Measurements from ENCODE around the gene C1QTNF1.
A peak's percentile ranks its signal among the peaks of the same experiment; 100 is the strongest.
"Not testable (repeated sequence)": the region's sequence is repeated elsewhere in the genome, so short reads cannot be mapped to it uniquely, and the experiment has no call there.

The C1QTNF1 gene

DNA sequence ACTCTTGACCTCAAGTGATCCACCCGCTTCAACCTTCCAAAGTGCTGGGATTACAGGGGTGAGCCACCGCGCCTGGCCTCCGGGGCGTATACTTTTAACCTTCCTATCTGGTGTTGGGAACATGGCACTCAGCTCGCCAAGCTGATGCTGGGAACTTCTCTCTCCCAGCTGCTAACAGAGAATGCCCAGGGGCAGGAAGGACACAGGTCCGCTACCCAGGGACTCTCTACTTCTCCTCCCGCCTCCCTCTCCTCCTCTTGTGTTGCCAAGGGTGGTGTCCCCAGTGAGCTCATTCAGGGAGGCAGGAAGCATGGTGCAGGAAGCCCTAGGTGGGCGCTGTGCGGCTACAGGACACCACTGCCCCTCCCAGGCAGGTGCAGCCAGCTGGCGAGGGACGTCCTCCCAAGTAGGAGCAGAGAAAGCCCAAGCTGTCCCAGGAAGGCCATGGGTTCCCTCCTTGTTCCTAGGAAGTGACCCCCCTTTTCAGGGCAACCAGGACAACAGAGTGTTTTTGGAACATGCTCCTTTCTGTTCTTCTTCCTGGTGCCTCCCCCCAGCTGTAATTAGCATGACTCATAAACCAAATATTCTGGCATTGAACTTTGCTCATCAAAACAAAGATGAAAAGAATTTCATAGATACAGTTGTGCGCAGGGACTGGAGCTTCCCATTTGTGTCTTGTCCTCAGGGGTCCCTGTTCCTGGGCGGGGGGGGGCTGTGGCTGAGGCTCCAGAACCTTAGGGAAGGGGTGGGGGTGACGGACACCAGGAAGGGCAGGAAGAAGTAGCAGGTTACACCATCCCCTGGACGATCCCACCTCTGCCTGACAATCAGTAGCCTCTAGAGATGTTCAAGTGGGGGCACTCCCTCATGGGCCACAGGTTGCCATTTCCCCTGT lies 2.7 kb downstream of the C1QTNF1 start:
- DNase-seq = no peak

- DNase-seq = no peak
Observed at GRCh38 chr17:79027274-79027924, 3.4 kb downstream of the C1QTNF1 start.

GRCh38 chr17:79027925-79028491 lies 4.0 kb downstream of the C1QTNF1 start:
- no peak for DNase-seq

GRCh38 chr17:79028496-79029326 lies 4.7 kb downstream of the C1QTNF1 start:
- DNase-seq = no peak

DNA sequence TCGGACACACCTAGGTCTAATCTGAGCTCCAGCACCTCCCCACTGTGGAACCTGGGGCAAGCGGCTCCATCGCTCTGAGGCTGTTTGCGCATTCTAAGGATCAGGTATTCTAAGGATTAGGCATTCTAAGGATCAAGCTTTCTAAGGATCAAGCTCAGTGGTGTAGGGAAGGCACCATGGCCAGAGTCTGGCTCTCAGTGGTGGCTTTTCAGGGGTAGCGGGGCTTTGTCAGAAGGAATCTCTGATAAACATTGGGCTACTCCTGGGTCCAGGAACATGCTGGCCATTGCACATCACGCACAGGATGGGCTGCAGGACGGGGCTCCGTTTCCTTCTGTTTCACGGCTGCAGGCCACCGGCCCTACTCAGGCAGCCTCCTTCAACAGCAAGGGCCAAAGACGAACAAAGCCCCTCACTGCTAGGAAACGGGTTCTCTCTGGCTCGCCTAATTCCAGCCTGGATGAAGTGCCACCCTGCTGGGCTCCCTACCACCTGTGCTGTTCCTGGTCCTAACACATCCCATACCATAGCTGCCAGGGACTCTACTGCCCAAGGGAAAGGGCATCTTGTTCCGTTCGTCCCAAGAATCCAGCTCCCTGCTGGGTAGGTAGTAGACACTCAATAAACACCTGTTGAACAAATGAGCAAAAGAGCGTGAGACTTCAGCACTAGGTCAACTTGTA lies 5.5 kb downstream of the C1QTNF1 start:
- DNase-seq = no peak

DNA sequence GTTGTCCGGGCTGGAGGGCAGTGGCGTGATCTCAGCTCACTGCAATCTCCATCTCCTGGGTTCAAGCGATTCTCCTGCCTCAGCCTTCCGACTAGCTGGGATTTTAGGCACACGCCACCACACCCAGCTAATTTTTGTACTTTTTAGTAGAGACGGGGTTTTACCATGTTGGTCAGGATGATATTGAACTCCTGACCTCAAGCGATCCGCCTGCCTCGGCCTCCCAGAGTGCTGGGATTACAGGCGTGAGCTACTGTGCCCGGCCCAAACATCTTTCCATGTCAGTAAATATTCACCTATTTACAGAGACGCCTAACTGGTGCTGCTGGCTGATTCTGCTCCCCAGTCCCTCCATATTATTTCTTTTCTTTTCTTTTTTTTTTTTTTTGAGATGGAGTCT lies 6.7 kb downstream of the C1QTNF1 start:
- not testable (repeated sequence) for DNase-seq

DNA sequence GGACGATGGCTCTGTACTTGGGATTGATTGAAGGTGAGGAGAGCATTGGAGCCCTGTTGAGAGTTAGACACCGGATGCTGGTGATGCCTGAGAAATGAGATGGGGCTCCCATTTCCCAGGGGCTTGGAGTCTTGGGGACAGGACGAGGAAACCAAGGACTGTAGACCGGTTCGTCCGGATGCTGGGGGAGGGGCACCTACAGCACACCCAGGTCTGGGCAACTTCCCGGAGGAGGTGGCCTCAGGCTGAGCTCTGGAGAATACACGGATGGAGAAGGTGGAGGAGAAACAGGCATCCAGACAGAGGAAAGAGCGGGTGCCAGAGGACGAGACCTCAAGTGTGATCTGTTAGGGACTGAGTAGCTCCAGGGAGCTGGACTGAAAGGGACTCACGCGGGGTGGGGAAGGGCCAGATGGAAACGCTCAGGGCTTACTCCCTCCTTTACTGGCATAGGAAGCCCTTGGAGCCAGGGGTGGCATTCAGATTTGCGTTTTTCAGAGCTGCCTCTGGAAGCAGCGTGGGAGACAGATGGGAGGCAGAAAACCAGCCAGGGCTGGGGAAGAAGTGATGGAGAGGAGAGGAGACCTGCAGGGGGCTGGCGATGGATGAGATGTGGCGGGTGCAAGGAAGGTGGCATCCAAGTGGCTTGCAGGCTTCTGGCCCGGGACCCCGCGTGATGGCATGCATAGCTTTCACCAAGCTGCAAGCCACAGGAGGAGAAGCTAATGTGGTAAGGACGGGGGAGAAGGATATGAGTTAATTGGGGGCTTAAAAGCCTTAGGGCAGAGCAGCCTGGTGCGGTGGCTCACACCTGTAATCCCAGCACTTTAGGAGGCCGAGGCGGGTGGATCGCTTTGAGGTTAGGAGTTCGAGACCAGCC lies 8.3 kb downstream of the C1QTNF1 start:
- no peak for DNase-seq

DNA sequence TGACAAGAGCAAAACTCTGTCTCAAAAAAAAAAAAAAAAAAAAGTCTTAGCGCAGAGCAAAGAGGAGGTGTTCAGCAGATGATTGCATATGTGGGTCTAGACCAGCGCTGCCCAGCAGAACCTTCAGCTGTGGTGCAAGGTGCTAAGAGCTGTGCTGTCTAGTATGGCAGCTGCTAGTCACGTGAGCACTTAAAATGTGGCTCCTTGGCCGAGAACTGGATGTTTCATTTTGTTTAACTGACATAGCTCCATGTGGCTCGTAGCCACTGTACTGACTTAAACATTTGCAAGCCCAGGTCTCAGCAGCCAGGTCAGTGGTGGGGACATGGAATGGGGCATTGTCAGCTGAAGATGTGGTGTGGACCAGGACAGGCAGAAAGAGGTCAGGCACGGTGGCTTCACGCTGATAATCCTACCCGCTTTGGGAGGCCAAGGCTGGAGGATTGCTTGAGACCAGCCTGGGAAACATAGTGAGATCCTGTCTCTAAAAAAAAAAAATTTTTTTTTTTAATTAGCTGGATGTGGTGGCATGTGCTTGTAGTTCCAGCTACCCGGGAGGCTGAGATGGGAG lies 9.2 kb downstream of the C1QTNF1 start:
- no peak for DNase-seq

GRCh38 chr17:79033741-79034501 lies 10.0 kb downstream of the C1QTNF1 start:
- peak; percentile 87 for DNase-seq

DNA sequence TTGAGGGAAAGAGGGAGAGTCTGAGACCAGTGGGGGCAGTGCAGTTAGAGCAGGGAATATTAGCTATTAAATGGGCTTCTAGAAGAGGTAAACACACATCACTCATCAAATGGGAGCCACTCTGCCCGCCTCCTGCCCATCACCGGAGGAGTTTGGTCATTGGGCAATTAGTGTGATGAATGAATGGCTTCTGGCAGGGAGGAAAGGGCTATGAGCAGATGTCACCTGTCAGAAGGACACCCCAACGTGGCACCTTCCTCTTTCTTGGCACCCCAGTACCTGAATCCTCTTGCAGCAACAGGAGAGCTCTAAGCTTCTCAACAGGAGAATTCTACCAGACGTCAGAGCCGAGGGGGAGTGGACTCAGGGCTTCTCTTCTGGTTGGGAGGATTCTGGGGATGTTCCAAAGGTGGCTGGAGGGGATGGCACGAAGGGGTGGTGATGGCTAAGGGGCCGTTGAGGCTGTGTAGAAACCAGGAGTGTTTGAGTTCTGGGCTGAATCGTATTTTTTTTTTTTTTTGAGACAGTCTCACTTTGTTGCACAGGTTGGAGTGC lies 11.0 kb downstream of the C1QTNF1 start:
- DNase-seq = no peak

- DNase-seq = no peak
Observed at GRCh38 chr17:79035686-79036085, 11.7 kb downstream of the C1QTNF1 start.

DNA sequence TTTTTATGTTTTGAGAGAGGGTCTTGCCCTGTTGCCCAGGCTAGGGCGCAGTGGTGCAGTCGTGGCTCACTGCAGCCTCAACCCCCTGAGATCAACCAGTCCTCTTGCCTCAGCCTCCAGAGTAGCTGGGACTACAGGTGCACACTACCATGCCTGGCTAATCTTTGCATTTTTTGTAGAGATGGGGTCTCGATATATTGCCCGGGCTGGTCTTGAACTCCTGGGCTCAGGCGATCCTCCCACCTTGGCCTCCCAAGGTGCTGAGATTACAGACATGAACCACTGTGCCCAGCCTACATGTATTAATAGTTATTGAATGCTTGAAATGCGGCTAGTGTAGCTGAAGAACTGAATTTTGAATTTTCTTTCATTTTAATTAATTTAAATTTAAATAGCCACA lies 12.2 kb downstream of the C1QTNF1 start:
- no peak for DNase-seq

DNA sequence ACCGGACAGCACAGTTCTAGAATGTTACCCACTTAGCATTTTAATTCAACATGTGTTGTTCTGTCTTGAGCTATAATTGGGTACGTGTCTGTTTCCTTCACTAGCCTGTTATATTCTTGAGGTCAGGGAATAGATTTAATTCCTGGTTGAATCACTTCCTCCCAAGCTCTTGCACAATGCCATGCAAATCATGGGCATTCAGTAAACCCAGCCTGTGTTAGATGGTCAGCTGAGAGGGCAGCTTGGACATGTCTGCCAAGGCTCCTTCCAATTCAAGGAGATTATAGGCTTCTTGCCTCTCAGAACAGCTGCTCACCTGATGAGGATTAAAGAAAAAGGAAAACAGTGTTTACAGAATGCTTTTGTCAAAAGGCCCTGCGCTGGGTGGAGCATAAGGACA lies 12.6 kb downstream of the C1QTNF1 start:
- no peak for DNase-seq

DNA sequence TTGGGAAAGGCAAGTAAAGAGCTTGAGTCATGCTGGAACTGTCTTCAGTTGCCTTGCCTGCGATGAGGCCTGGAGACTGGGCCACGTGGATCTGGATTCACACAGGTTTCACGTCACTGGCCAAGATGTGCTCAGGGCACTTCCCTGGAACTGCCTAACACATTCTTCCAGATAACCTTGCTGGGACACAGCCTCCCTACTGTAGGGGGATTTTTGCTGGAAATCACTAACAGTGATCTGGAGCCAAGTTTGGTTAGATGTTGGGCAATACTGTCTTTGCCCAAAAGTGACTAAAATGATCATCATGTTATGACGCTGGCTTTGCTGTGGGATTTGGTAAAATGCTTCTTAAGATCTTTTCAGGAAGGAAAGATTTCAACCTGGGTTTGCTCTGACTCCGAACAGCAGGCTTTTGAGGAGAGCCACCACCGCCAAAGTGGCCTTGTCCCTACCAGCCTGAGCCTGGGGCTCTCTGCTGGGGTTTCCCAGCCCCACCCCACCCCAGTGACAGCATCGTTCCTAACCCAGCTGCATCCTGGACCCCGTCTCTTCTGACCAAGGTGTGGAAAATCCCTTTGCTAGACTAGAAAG lies 14.7 kb downstream of the C1QTNF1 start:
- no peak for DNase-seq

GRCh38 chr17:79039171-79039570 lies 15.2 kb downstream of the C1QTNF1 start:
- DNase-seq = no peak

- no peak for DNase-seq
Observed at GRCh38 chr17:79039886-79040285, 15.9 kb downstream of the C1QTNF1 start.

DNA sequence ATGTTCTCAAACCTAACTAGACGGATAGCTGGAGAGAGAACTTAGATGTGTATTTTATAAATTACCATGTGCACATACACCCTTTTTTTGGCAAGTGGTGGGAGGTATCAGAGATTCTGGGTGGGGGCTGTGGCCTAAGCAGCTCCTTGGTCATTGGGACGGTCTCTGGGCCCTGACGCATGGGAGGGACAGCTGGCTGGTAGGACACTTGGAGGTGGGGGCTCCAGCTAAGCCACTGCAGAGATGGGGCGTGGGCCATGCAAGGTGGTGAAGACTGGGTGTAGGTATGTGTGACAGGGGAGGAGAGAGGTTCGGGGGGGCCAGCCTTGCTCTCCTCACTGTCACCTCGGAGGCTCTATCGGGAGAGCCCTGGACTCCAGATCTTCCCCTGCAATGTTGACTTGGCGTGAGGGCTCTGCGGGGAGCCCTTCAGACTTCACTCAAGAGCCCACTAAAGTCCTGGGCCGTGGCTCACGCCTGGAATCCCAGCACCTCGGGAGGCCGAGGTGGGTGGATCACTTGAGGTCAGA lies 17.1 kb downstream of the C1QTNF1 start:
- DNase-seq = no peak

- no peak for DNase-seq
Observed at GRCh38 chr17:79041723-79042420, 17.9 kb downstream of the C1QTNF1 start.
